NOMO-1 treated with dmso at 0.1 percent for 144 hours (cell line): ENCODE results near the gene TUBA1B.
"Not testable (repeated sequence)": the region's sequence is repeated elsewhere in the genome, so short reads cannot be mapped to it uniquely, and the experiment has no call there.

Source experiments
- DNase-seq: peaks from one replicate; lab custom pipeline; 2025; ENCODE audit not compliant: unreplicated experiment; lab: John Stamatoyannopoulos, UW

The TUBA1B gene

DNA sequence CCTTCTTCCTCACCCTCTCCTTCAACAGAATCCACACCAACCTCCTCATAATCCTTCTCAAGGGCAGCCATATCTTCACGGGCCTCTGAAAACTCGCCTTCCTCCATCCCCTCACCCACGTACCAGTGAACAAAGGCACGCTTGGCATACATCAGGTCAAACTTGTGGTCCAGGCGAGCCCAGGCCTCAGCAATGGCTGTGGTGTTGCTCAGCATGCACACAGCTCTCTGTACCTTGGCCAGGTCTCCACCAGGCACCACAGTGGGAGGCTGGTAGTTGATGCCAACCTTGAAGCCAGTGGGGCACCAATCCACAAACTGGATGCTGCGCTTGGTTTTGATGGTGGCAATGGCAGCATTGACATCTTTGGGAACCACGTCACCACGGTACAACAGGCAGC lies 3.2 kb downstream of the TUBA1B start:
- DNase-seq = not testable (repeated sequence)

- no peak for DNase-seq
Measured at GRCh38 chr12:49126852-49127763, 4.1 kb downstream of the TUBA1B start.

- DNase-seq = no peak
Measured at GRCh38 chr12:49121047-49121696, 10.0 kb downstream of the TUBA1B start.

DNA sequence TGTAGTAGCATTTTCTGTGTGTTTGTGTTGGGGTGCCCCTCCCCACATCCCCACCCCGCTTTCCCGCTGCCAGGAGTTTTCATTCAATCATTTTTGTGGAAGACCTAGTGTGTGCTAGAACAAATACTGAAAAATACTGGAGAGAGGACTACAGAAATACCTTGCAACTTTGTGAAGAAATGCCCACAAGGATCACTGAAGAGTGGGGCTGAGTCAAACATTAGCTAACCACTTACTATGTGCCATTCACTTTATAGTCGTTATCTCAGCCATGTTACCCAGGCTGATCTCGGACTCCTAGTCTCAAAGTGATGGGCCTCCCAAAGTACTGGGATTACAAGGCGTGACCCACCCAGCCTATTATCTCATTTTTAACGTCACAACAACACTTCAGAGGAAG lies 20.0 kb downstream of the TUBA1B start:
- DNase-seq = no peak

DNA sequence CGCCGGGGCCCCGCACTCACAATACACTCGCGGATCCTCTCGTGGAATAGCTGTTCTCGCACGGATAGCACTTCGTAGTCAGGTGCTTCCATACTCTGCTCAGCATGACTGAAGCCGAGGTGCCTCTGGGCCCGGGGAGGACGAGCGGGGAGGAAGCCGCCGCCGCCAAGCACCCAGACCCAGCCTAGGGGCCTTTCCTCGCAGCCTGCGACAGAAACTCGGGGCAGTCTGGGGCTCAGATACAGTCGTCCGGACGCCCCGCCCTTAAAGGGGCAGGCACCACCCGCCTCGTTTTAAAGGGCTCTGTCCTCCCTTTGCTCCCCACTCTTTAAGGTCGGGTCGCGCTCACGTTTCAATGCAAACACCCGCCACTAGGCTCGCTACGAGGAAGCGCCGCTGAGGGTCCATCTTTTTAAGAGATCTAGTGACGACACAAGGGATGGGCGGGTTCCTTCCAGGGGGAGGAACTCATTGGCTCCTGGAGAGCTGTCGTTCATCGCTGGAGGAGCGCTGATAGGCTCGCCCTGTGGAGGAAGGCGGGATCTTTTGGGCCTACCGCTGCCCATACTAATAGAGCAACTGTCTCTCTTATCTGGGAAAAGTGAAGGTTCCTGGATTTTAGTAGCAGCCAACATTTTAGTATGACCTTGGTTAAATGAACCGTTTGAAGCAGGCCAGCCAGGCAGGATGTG lies 20.6 kb downstream of the TUBA1B start, which contains the start of gene LMBR1L:
Gene LMBR1L (minus strand): TSS at position 384 of the 692 bp plus-strand sequence. CDS start 292 bp downstream, at position 92.
- peak; percentile 98 for DNase-seq

- no peak for DNase-seq
Measured at GRCh38 chr12:49109641-49110463, 21.3 kb downstream of the TUBA1B start.

DNA sequence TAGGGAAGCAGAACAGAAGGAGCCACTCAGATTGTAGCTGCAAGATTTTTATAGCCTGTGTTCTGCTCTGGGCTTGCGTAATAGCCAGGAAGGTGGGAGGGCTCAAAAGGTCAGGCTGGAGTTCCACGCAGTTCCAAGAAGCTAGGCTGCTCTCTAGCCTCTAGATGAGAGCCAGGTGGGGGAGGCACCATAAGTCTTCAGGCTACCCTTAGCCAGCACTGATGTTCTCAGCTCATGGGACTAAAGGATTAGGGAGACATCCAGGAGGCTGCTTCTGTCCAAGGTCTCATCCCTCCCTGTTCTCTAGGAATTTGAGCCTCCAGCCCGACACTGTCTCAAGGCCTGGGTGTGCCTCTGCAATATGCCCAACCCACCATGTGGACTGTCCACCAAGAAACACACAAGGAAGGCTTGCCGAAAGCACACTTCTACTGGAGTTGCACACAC lies 22.2 kb downstream of the TUBA1B start:
- peak; percentile 47 for DNase-seq

DNA sequence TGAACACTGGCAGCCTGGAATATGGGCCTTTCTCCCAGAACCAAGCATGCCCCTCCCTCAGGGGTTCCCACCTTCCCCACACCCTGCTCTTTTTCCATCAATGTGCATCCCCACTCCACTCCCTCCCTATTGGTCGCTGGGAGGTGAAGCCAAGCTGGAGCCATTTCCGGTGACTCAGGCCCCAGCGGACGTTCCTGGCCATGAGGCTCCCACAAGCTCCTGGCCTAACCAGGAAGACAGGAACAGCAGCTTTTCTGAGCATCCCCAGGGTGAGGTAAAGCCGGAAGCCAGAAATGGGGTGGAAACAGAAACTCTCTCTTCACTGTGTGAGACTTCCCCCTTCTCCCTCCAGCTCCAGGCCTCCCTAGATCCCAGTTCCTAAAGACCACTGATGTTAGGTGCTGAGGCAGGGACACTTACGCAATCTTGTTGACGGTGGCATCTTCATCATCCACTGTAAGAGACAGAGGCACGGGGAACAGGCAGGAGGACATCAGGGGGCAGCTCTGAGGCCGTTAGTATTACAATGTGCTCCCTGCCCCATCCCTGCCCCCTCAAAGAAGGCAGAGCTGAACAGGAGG lies 25.6 kb downstream of the TUBA1B start:
- no peak for DNase-seq

- no peak for DNase-seq
Measured at GRCh38 chr12:49104822-49105221, 26.4 kb downstream of the TUBA1B start.

DNA sequence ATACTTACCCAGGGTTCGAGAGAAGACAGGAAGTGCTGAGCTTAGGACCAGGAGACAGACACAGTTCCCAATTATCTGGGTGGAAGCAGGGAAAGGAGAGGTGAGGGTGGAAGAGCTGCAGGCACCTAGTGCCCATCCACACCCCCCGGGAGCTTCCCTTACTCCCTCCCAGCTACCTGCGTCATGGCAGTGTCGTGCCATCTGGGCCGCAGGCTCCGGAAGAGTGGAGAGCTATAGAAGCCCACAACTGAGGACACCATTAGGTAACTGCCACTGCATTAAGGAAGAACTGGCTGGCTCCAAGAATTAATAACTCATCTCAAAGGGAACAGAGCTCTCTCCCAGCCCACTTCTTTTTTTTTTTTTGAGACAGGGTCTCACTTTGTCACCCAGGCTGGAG lies 30.8 kb downstream of the TUBA1B start:
- no peak for DNase-seq

- DNase-seq = no peak
Measured at GRCh38 chr12:49098703-49099102, 32.5 kb downstream of the TUBA1B start.

GRCh38 chr12:49098035-49098451 lies 33.2 kb downstream of the TUBA1B start:
- no peak for DNase-seq

- no peak for DNase-seq
Measured at GRCh38 chr12:49097381-49097780, 33.8 kb downstream of the TUBA1B start.

- no peak for DNase-seq
Measured at GRCh38 chr12:49094975-49095365, 36.2 kb downstream of the TUBA1B start.

- no peak for DNase-seq
Measured at GRCh38 chr12:49094160-49094974, 36.8 kb downstream of the TUBA1B start, which contains the start of gene DHH. TSS of gene DHH (minus strand) at chr12:49094801. CDS start at chr12:49094512, 289 bp downstream.

- no peak for DNase-seq
Measured at GRCh38 chr12:49093792-49094159, 37.4 kb downstream of the TUBA1B start.

GRCh38 chr12:49092816-49093406 lies 38.3 kb downstream of the TUBA1B start:
- DNase-seq = no peak

- DNase-seq = no peak
Measured at GRCh38 chr12:49092086-49092815, 38.9 kb downstream of the TUBA1B start.

DNA sequence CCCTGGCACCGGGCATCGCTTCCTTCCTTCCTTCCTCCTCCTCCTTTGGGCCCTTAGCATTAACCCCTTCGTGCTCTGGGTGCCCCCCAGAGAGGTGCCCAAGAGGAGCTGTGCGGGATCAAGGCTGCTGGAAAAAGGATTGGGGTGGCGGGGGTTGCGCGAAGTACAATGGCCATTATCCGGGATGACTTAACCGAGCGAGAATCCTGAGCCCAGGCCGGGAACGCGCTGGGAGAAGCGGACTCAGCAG lies 39.4 kb downstream of the TUBA1B start:
- DNase-seq = no peak
